Peyer's patch (tissue), 4 donors: ENCODE measurements around the gene MRE11. TPM values are rescaled to one million over a fixed set of nuclear protein-coding genes. Genes with fewer than 3 reads are reported as not detected.

Experiments
- DNase-seq, 3 donors: peaks; one replicate each; pipeline ENCODE4 v3.0.0-alpha.2; 2017 to 2019
- H3K27ac ChIP-seq, 4 donors: fragments of 200-600 bp; sonication (generic); one replicate each; pipeline ENCODE4 v1.5.1; 2016 to 2019
- H3K27me3 ChIP-seq, 2 donors: fragments of 200-600 bp; sonication (generic); one replicate each; pipeline ENCODE4 v1.5.1; 2019
- H3K36me3 ChIP-seq, 3 donors: fragments of 200-600 bp; sonication (generic); one replicate each; pipeline ENCODE4 v1.5.1; 2016 to 2019
- H3K4me1 ChIP-seq, 4 donors: fragments of 200-600 bp; sonication (generic); one replicate each; pipeline ENCODE4 v1.5.1; 2016 to 2019
- H3K4me3 ChIP-seq, 4 donors: fragments of 200-600 bp; sonication (generic); 1 replicate in 3 of 4; 2 replicates in 1 of 4; pipeline ENCODE4 v1.5.1; 2016 to 2019; ENCODE audit warnings: mild to moderate bottlenecking in 1 of 4
- H3K9me3 ChIP-seq, 4 donors: fragments of 200-600 bp; sonication (generic); one replicate each; pipeline ENCODE4 v1.5.1; 2016 to 2019; ENCODE audit warnings: mild to moderate bottlenecking in 1 of 4
- POLR2A ChIP-seq, 2 donors: fragments of 450-650 bp; IDR thresholded peaks; one replicate each; pipeline ENCODE4 v1.5.1; 2017; ENCODE audit warnings: antibody characterized with exemption in 2 of 2, mild to moderate bottlenecking in 2 of 2, moderate library complexity in 2 of 2
- total RNA-seq, 4 donors: library from RNA; depleted of rRNA; stranded (reverse); fragments of >200 nt; gene quantifications; one replicate each; pipeline ENCODE4 v1.1.0, GENCODE V29; 2016
- TF ChIP-seq, protein P1 (sequence below), 6 experiments: fragments of 450-650 bp in 4 of 6; fragments of 200-600 bp in 2 of 6; sonication (generic) in 1 of 6; IDR thresholded peaks; one replicate each; pipeline ENCODE4 v1.5.1; 2017 to 2019; ENCODE audit warnings: antibody characterized with exemption in 6 of 6, mild to moderate bottlenecking in 3 of 6, moderate library complexity in 1 of 6

MRE11 gene
- total RNA-seq, 4 donors from 2014 or later: 9.7 to 38.0 (median 14.1) TPM

DNA sequence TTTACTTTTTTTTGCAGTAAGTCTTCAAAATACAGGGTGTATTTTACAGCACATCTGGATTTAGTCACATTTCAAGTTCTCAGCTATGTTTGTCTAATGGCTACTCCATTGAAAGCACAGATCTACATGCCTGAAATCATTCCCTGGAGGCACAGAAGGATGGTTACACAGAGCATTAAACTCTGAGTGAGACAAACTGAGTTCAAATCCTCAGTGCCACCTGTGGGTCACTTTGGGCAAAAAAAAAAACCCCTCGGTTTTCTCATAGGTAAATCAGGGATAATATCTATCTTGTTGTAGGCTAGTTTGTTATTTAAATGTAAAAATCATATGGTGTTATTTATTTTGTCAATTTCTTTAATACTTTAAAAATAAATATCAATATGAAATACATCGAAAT, 7.9 kb upstream of the MRE11 start:
- Histone ChIP-seq H3K9me3 (no peaks in the 10 kb centered on the region), H3K4me3 (no peak overlapping the region), H3K4me1 (no peaks in the 10 kb centered on the region), H3K27me3 (no peaks in the 10 kb centered on the region), H3K27ac (no peak overlapping the region), H3K36me3 (peaks cover 0 to 30% (median 0%) of the 10 kb centered on the region in 3 donors)
- no peak for DNase-seq
- TF ChIP-seq POLR2A (IDR thresholded peaks at IDR 0.05): no peak
- TF ChIP-seq, protein P1, sequence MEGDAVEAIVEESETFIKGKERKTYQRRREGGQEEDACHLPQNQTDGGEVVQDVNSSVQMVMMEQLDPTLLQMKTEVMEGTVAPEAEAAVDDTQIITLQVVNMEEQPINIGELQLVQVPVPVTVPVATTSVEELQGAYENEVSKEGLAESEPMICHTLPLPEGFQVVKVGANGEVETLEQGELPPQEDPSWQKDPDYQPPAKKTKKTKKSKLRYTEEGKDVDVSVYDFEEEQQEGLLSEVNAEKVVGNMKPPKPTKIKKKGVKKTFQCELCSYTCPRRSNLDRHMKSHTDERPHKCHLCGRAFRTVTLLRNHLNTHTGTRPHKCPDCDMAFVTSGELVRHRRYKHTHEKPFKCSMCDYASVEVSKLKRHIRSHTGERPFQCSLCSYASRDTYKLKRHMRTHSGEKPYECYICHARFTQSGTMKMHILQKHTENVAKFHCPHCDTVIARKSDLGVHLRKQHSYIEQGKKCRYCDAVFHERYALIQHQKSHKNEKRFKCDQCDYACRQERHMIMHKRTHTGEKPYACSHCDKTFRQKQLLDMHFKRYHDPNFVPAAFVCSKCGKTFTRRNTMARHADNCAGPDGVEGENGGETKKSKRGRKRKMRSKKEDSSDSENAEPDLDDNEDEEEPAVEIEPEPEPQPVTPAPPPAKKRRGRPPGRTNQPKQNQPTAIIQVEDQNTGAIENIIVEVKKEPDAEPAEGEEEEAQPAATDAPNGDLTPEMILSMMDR (IDR thresholded peaks at IDR 0.05): no peak

DNA sequence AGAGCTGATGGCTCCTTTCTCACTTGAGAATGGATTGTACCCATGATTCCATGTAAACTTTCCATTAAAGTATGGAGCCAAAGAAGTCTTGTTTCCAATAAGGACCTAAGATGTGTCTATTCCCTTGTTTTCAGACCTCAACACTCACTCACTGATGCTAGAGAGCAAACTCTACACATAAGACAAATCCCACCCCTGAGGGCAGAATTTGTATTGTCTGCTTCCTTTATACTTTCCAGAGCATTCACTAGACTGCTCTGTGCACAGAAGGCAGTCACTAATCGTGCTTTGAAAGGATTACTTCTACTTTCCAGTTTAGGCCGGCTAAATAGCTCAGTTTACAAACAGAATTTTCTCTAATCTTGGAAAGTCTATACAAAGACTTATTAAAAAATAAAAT, 6.5 kb upstream of the MRE11 start:
- no peak for DNase-seq
- H3K9me3 ChIP-seq: no peaks in the 10 kb centered on the region
- H3K27me3 ChIP-seq: no peaks in the 10 kb centered on the region
- H3K4me1 ChIP-seq: peaks cover 0 to 6% (median 0%) of the 10 kb centered on the region in 4 donors
- peaks cover 0 to 31% (median 0%) of the 10 kb centered on the region in 3 donors for H3K36me3 ChIP-seq
- H3K4me3 ChIP-seq: no peak overlapping the region
- H3K27ac ChIP-seq: no peak overlapping the region
- no peak for TF ChIP-seq POLR2A (IDR thresholded peaks at IDR 0.05)
- TF ChIP-seq, protein P1 (IDR thresholded peaks at IDR 0.05): no peak

DNA sequence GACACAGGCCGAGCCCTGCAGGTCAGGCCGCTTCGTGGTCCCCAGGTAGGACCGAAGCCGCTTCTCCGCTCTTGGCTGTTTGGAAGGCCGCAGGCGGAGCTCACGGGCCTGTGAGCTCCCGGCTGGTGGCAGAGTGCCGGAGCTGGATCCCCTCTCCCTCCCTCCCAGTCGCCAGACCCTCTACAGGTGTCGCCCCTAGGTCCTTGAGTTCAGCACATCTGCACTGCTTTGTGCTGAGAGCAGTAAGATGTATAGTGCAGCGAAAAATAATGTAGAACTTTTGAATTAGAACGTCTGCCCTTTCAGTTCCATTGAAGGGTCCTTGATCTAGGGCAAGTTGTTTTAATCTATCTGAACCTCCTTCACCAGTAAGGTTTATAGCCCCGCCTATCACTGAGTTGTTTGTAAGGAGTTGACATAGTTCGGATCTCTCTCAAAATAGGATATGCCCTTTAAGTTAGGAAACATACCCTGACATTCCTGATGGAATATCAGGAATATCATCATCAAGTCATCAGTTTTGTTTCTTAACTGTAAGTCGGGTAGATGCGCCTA, 559 bp upstream of the MRE11 start:
- TF ChIP-seq, protein P1 (IDR thresholded peaks at IDR 0.05): no peak
- no peak for TF ChIP-seq POLR2A (IDR thresholded peaks at IDR 0.05)
- DNase-seq: no peak
- H3K4me1 ChIP-seq: peaks cover 0 to 22% (median 2%) of the 10 kb centered on the region in 4 donors
- peaks cover 0 to 29% (median 0%) of the 10 kb centered on the region in 3 donors for H3K36me3 ChIP-seq
- peak overlapping the region; percentile 74 to 96 (median 80) for H3K4me3 ChIP-seq
- H3K27ac ChIP-seq: peak overlapping the region; percentile 78 to 86 (median 81)
- H3K27me3 ChIP-seq: no peaks in the 10 kb centered on the region
- no peaks in the 10 kb centered on the region for H3K9me3 ChIP-seq

DNA sequence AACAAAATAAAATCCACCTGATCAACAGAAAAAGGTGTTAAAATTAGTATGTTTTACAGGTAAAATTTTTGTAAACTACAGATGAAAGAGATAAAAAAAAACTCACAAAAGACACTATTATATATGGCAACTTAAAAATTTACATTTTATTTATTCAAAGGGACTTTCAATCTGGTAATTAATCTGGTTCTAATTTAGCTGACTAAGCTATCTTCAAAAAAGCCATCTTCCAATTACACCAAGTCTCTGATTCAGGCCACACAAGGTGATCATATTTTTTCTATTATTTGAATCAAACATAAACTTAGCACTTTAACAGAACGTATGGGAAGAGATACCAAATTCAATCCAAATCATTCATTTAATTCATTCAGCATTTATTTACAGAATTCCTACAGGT, 7.6 kb downstream of the MRE11 start:
- Histone ChIP-seq H3K36me3 (peaks cover 0 to 37% (median 0%) of the 10 kb centered on the region in 3 donors), H3K27me3 (no peaks in the 10 kb centered on the region)

DNA sequence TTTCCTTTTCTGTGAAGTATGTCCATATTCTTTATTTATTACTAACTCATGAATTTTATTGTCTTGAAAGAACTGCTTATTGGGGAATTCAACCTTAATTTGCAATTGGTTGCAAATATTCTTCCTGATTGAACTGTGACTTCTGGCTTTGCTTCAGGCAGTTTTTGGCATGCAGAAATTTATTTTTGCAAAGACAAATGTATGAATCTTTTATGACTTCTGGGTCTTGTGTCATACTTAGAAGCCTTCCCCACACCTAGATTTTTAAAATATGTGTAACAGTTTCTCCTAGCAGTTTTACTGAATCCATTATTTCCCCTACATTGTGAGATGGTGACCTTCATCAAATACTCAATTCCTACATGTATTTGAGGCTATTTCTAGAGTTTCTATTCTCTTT, 12.3 kb downstream of the MRE11 start:
- peaks cover 0 to 37% (median 0%) of the 10 kb centered on the region in 3 donors for H3K36me3 ChIP-seq

More for the DNA sequence above, 7.6 kb downstream of the MRE11 start:
- no peak for DNase-seq
- Histone ChIP-seq H3K27ac (no peak overlapping the region), H3K4me1 (no peaks in the 10 kb centered on the region), H3K4me3 (no peak overlapping the region), H3K9me3 (no peaks in the 10 kb centered on the region)
- no peak for TF ChIP-seq POLR2A (IDR thresholded peaks at IDR 0.05)
- TF ChIP-seq, protein P1 (IDR thresholded peaks at IDR 0.05): no peak

More for the DNA sequence above, 12.3 kb downstream of the MRE11 start:
- TF ChIP-seq, protein P1 (IDR thresholded peaks at IDR 0.05): no peak
- no peak for TF ChIP-seq POLR2A (IDR thresholded peaks at IDR 0.05)
- no peaks in the 10 kb centered on the region for H3K4me1 ChIP-seq
- H3K27ac ChIP-seq: no peak overlapping the region
- no peak overlapping the region for H3K4me3 ChIP-seq
- no peaks in the 10 kb centered on the region for H3K27me3 ChIP-seq
- H3K9me3 ChIP-seq: no peaks in the 10 kb centered on the region
- no peak for DNase-seq
